ENCODE data around the gene IVD. TPM values are rescaled to one million over a fixed set of nuclear protein-coding genes. Genes with fewer than 3 reads are reported as not detected.

The IVD gene
- total and polyA plus RNA-seq, 9 of the 15 experiments (the other 6 are each of a cell fraction or from before 2014, with no cell fraction given), result 0.15 to 4.5 (median 2.4) TPM

- TF ChIP-seq, protein P1, sequence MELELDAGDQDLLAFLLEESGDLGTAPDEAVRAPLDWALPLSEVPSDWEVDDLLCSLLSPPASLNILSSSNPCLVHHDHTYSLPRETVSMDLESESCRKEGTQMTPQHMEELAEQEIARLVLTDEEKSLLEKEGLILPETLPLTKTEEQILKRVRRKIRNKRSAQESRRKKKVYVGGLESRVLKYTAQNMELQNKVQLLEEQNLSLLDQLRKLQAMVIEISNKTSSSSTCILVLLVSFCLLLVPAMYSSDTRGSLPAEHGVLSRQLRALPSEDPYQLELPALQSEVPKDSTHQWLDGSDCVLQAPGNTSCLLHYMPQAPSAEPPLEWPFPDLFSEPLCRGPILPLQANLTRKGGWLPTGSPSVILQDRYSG (tag; conservative IDR thresholded peaks at IDR 0.05; ENCODE audit: low read depth), result no peak
- TF ChIP-seq ZNF146 (CRISPR knock-in tag; IDR thresholded peaks at IDR 0.05; ENCODE audit: unreplicated experiment) (no peak), ZNF384 (IDR thresholded peaks at IDR 0.05; ENCODE audit: low read depth, low read length) (0 out of 2 replicates have a peak, but pooled peaks have one; percentile 18), ZNF449 (CRISPR knock-in tag; IDR thresholded peaks at IDR 0.05) (no peak), PHB (CRISPR knock-in tag; IDR thresholded peaks at IDR 0.05) (no peak), ASH1L (IDR thresholded peaks at IDR 0.05; ENCODE audit: borderline replicate concordance, low read depth, partially characterized antibody) (no peak), TEAD2 (tag; IDR thresholded peaks at IDR 0.05) (no peak), BACH1 (tag; IDR thresholded peaks at IDR 0.05) (no peak), SMAD3 (CRISPR knock-in tag; conservative IDR thresholded peaks at IDR 0.05) (no peak), LARP7 (IDR thresholded peaks at IDR 0.05) (no peak), ZBTB7A (IDR thresholded peaks at IDR 0.05; ENCODE audit: borderline replicate concordance, control insufficient read depth, low read depth, low read length) (no peak)
These were observed 26.2 kb upstream of the IVD start (continued) for GRCh38 chr15:40379374-40379773.
